Stimulated activated CD4-positive, alpha-beta T cell treated with anti-CD3 and anti-CD28 coated beads, TNF-alpha, amount 100 ng/mL, for 4 hours (primary cell): Measurements from ENCODE around the gene PPFIA3.
"Not testable (repeated sequence)": the region's sequence is repeated elsewhere in the genome, so short reads cannot be mapped to it uniquely, and the experiment has no call there.

Source experiments
- DNase-seq, 3 experiments: peaks; one replicate each; pipeline ENCODE4 v3.0.0-alpha.2; 2020; ENCODE audit warnings: low read depth in 3 of 3

PPFIA3 gene

GRCh38 chr19:49150106-49150943, 31.0 kb downstream of the PPFIA3 start:
- no peak for DNase-seq

- no peak for DNase-seq
These were observed 31.6 kb downstream of the PPFIA3 start for GRCh38 chr19:49150944-49151243.

- no peak for DNase-seq
These were observed 32.1 kb downstream of the PPFIA3 start for GRCh38 chr19:49151267-49152118.

GRCh38 chr19:49152119-49152550, 32.8 kb downstream of the PPFIA3 start:
- no peak for DNase-seq

GRCh38 chr19:49153167-49153809, 33.9 kb downstream of the PPFIA3 start:
- no peak for DNase-seq

- DNase-seq, result no peak
These were observed 34.9 kb downstream of the PPFIA3 start for GRCh38 chr19:49154279-49154678.

GRCh38 chr19:49155005-49155819, 35.9 kb downstream of the PPFIA3 start, which contains the start of gene HRC:
Gene HRC, minus strand, starts transcription at chr19:49155396. Its CDS starts 159 bp downstream, at chr19:49155237.
- no peak for DNase-seq

- no peak for DNase-seq
These were observed 36.5 kb downstream of the PPFIA3 start for GRCh38 chr19:49155820-49156346.

GRCh38 chr19:49157445-49158224, 38.3 kb downstream of the PPFIA3 start, which contains the start of gene TRPM4:
Gene TRPM4, plus strand, starts transcription at chr19:49157792. Its CDS starts 75 bp downstream, at chr19:49157867.
- peak in 1 of 3 experiments; percentile 27 for DNase-seq

GRCh38 chr19:49160450-49161189, 41.3 kb downstream of the PPFIA3 start:
- DNase-seq, result no peak

- DNase-seq, result no peak
These were observed 42.6 kb downstream of the PPFIA3 start for GRCh38 chr19:49161987-49162386.

GRCh38 chr19:49165111-49165750, 45.9 kb downstream of the PPFIA3 start:
- no peak for DNase-seq

GRCh38 chr19:49165865-49166301, 46.5 kb downstream of the PPFIA3 start:
- no peak for DNase-seq

- no peak for DNase-seq
These were observed 48.6 kb downstream of the PPFIA3 start for GRCh38 chr19:49167857-49168409.

GRCh38 chr19:49168421-49168820, 49.1 kb downstream of the PPFIA3 start:
- no peak for DNase-seq

GRCh38 chr19:49173198-49173597, 53.9 kb downstream of the PPFIA3 start:
- DNase-seq, result no peak

GRCh38 chr19:49180659-49181058, 61.3 kb downstream of the PPFIA3 start:
- DNase-seq, result no peak

- DNase-seq, result not testable (repeated sequence)
These were observed 62.9 kb downstream of the PPFIA3 start for GRCh38 chr19:49182010-49182847.
